Activated T-cell treated with anti-CD3 and anti-CD28 coated beads, Interleukin-2, amount 50 U/mL, for 72 hours (primary cell): ENCODE measurements around the gene SNAPC4. TPM values are rescaled to one million over a fixed set of nuclear protein-coding genes. Genes with fewer than 3 reads are reported as not detected.

Source experiments
- ATAC-seq, 2 donors: fragments of 150-1000 bp; cut with Tn5 transposase; replicated peaks in 1 of 2; 2 replicates each; pipeline ENCODE4 v1.10.0; 2021; ENCODE audit warnings: moderate library complexity in 2 of 2, mild to moderate bottlenecking in 1 of 2
- DNase-seq, 2 donors: peaks; one replicate each; pipeline ENCODE4 v3.0.0; 2021 to 2022; ENCODE audit warnings: mixed read lengths in 1 of 2
- H3K27ac Mint-ChIP-seq: one replicate; pipeline ENCODE4 v1.8.0; 2022; ENCODE audit warnings: mild to moderate bottlenecking, moderate library complexity, mixed read lengths
- H3K27me3 Mint-ChIP-seq: one replicate; pipeline ENCODE4 v1.8.0; 2022; ENCODE audit warnings: low read depth, mixed read lengths
- H3K36me3 Mint-ChIP-seq, 2 donors: one replicate each; pipeline ENCODE4 v1.8.0; 2022; ENCODE audit warnings: mixed read lengths in 2 of 2, mild to moderate bottlenecking in 1 of 2; ENCODE audit not compliant: insufficient read depth in 2 of 2
- H3K4me1 Mint-ChIP-seq: one replicate; pipeline ENCODE4 v1.8.0; 2022; ENCODE audit warnings: low read depth, mixed read lengths
- H3K4me3 Mint-ChIP-seq, 2 donors: one replicate each; pipeline ENCODE4 v1.8.0; 2022; ENCODE audit warnings: mild to moderate bottlenecking in 2 of 2, mixed read lengths in 2 of 2, moderate library complexity in 2 of 2
- H3K9me3 Mint-ChIP-seq, 2 donors: one replicate each; pipeline ENCODE4 v1.8.0; 2022; ENCODE audit warnings: mixed read lengths in 2 of 2
- total RNA-seq, 2 donors: library from RNA; stranded (reverse); gene quantifications; one replicate each; pipeline ENCODE4 v1.2.3, GENCODE V29; 2022

The SNAPC4 gene
- total RNA-seq, 2 donors from 2014 or later, result 10.9 to 14.3 TPM

DNA sequence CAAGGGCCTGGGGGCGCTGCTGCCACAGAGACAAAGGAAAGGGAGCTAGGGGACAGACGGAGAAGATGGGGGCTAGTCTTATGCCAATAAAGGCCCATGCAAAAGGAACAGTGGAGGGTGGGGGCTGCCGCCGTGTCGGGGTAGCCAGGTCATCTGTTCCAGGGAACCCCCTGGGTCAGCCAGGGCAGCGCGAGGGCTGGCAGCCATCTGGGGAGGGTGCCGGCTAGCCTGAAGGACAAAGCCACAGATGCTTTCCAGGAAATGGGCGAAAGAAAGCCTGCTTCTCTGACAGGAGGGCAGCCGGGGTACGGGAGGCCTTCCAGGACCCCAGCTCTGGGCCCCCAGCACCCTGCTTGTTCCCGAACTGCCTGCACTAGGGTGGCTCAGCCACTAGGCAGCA, 24.9 kb downstream of the SNAPC4 start:
- Mint-ChIP-seq H3K4me1 (no peaks in the 10 kb centered on the region), H3K36me3 (no peaks in the 10 kb centered on the region), H3K27ac (no peak overlapping the region), H3K27me3 (no peaks in the 10 kb centered on the region), H3K4me3 (no peak overlapping the region), H3K9me3 (no peaks in the 10 kb centered on the region)
- no peak for DNase-seq
- ATAC-seq, result no peak

DNA sequence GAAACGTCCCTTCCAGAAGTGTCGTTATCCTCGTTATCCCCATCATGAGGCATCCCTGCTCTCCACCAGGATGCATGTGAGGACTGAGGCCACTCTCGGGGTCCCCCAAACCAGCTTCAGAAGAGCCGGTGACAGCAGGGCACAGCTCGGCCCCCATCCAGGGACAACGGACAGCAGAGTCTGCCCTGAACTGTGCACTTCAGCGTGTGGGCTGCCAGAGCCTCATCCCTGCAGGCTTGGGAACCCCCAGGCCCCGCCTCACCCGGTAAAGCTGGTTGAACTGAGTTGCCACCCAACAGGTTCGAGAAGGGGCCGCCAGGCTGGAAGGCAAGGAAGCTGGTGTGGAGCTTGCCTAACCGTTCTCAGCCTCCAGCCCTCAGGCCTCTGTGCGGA, 25.8 kb downstream of the SNAPC4 start:
- no peaks in the 10 kb centered on the region for H3K4me1 Mint-ChIP-seq
- H3K36me3 Mint-ChIP-seq, result no peaks in the 10 kb centered on the region
- no peaks in the 10 kb centered on the region for H3K9me3 Mint-ChIP-seq
- H3K27ac Mint-ChIP-seq, result no peak overlapping the region
- no peak for DNase-seq
- H3K4me3 Mint-ChIP-seq, result no peak overlapping the region
- no peaks in the 10 kb centered on the region for H3K27me3 Mint-ChIP-seq
- no peak for ATAC-seq

DNA sequence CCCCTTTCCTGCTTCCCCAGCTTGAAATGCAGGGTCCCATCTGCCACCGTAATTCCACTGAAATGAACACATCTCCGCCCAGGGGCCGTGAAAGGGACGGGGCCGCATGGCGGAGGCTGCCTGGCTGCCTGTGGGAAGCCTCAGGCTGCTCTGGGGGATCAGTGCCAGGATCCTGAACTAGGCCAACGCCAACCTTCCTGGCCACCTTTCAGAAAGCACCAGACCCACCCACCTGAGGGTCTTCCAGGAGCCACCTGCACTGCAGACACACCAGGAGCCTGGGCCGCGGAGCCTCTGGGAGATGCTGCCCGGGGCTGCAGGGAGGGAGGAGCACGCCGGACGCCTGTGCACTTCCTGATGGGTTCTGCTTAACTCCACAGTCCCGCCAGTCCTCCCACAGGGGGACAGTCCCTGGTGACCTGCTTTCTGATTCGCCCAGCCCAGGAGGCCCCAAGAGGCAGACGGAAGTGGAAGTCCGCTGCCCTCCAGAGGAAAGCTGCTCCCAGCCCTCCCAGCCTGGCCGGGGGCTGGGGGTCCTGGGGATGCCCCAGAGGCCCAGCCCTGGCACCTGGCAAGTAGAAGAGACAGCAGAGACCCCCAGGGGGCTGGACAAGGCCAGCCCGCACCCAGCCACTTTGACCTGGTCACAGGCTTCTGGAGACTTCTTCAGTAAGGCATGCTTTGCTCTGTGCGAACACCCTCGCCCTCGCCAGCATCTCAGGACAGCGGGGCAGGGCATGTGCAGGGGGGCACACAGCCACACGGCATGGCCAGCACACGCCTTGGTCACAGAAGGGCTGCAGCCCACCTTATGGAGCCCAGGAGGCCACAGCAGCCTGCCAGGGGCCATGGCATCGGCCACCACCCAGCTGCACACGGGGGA, 26.4 kb downstream of the SNAPC4 start, which contains the start of gene CARD9:
Gene CARD9, minus strand, starts transcription at position 370 of the 883 bp plus-strand sequence. CDS start 1,591 bp downstream, outside the sequence.
- ATAC-seq, result peak in 1 of 2 donors; percentile 35
- Mint-ChIP-seq H3K27me3 (no peaks in the 10 kb centered on the region), H3K9me3 (no peaks in the 10 kb centered on the region), H3K4me3 (peak within 1 kb of the TSS; percentile 15), H3K4me1 (no peaks in the 10 kb centered on the region), H3K27ac (no peak within 1 kb of the TSS), H3K36me3 (no peaks in the 10 kb centered on the region)
- no peak for DNase-seq

DNA sequence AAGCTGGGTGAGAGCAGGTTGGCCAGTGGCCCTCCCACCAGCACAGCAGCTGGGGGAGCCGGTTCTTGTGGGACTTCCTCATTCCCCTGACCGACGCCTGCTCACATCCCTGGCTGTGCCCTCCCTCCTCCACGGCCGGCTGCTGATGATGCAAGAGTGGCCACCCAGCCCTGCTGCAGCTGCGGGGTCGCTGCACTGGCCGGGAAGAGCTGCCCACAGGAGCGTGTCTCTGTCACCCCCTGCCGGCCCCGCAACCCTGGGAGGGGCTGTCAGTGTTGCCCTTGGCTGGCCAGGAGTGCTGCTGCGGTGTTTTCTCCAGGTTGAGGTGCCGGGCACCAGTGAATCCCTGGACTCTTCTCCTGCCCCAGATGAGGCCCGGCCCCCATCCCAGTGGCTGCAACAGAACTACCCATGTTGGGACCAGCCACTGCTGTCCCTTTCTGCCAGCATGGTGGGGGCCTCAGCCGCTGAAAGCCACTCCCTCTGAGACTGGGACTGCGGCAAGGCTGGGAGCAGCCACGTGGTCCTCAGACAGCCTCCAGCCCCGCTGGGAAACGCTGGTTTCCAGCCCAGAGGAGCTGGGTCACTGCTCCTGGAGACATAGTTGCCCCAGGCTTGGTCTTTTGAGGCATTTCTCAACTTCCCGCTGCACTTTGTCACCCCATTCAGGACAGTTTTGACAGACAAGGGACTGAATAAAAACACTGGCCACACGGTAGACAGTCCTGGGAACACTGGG, 27.2 kb downstream of the SNAPC4 start:
- H3K27ac Mint-ChIP-seq, result no peak overlapping the region
- no peaks in the 10 kb centered on the region for H3K4me1 Mint-ChIP-seq
- DNase-seq, result no peak
- no peak for ATAC-seq
- H3K9me3 Mint-ChIP-seq, result no peaks in the 10 kb centered on the region
- H3K4me3 Mint-ChIP-seq, result peak overlapping the region; percentile 15
- H3K36me3 Mint-ChIP-seq, result no peaks in the 10 kb centered on the region
- no peaks in the 10 kb centered on the region for H3K27me3 Mint-ChIP-seq

DNA sequence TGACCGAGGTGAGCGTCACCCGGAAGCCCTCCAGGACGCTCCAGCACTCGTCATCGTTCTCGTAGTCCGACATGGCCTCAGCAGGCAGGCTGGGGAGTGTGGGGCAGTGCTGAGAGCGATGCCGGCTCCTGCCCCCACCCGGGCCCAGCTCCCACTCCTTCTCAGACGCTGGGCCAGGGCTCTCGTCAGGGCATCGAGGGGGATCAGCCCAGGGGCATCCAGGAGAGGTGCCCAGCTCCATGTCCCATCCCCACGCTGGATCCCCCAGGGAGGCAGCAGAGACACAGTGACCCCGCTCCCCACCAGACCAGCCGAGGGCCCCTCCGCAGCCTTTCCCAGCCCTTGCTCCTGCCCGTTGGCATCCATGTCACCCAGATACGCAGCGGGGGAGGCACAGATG, 28.0 kb downstream of the SNAPC4 start:
- H3K4me3 Mint-ChIP-seq, result no peak overlapping the region
- no peaks in the 10 kb centered on the region for H3K36me3 Mint-ChIP-seq
- H3K9me3 Mint-ChIP-seq, result no peaks in the 10 kb centered on the region
- H3K4me1 Mint-ChIP-seq, result no peaks in the 10 kb centered on the region
- no peaks in the 10 kb centered on the region for H3K27me3 Mint-ChIP-seq
- DNase-seq, result no peak
- no peak overlapping the region for H3K27ac Mint-ChIP-seq
- no peak for ATAC-seq

DNA sequence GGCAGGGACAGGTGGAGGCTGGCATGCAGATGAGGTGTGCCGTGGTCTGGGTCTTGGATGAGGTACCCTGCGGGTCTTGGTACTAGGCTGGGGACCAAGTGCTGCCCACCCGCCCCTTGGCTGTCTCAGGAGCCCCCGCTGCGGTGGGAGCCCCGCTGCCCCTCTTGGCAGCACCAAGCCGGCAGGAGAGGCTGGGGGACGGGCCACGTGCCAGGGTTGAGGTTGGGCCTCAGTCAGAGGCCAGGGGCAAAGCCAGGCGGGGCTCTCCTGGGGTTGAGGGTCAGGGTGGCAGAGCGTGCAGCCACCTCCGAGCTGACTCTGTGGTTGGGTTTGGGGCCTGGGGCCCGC, 28.5 kb downstream of the SNAPC4 start:
- H3K9me3 Mint-ChIP-seq, result no peaks in the 10 kb centered on the region
- no peak overlapping the region for H3K4me3 Mint-ChIP-seq
- H3K27me3 Mint-ChIP-seq, result no peaks in the 10 kb centered on the region
- H3K4me1 Mint-ChIP-seq, result no peaks in the 10 kb centered on the region
- DNase-seq (no peak), ATAC-seq (no peak)
- H3K27ac Mint-ChIP-seq, result no peak overlapping the region
- H3K36me3 Mint-ChIP-seq, result no peaks in the 10 kb centered on the region

DNA sequence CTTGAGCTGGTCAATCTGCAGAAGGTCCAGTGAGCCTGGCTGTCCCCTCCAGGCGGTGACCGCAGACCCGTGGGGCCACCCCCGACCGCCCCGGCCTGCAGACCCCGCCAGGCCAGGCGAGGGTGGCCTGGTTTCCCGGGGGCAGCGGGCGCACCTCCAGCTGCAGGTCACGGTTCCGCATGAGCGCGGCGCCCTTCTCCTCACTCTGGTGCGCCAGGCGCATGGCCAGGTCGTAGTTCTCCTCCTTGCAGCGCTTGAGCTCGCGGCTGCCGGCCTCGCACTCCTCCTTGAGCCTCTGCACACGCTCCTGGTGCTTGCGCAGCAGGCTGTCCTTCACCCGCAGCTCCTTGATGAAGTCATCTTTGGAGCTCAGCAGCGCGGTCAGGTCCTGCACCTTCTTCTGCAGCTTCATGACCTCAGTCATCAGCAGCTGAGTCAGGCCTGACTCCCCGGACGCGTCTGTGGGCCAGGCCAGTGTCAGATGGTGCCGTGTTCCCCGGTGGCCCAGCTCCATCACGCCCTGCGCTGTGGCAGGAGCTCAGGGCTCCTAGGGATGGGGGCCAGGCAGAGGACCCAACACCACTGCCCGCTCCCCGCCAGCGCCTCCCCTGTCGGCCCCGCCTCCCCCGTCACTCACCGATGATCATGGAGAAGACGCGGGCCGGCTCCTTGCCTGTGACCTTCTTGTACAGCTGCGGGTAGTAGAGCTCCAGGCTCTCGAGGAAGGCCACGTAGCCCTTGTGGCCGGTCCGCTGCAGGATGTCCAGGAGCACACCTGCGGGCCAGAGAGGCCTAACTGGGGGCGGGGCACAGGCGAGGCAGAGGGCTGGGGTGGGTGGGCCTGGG, 29.1 kb downstream of the SNAPC4 start:
- Mint-ChIP-seq H3K4me3 (no peak overlapping the region), H3K9me3 (no peaks in the 10 kb centered on the region), H3K4me1 (no peaks in the 10 kb centered on the region), H3K36me3 (no peaks in the 10 kb centered on the region), H3K27me3 (no peaks in the 10 kb centered on the region), H3K27ac (no peak overlapping the region)
- ATAC-seq (no peak), DNase-seq (no peak)

DNA sequence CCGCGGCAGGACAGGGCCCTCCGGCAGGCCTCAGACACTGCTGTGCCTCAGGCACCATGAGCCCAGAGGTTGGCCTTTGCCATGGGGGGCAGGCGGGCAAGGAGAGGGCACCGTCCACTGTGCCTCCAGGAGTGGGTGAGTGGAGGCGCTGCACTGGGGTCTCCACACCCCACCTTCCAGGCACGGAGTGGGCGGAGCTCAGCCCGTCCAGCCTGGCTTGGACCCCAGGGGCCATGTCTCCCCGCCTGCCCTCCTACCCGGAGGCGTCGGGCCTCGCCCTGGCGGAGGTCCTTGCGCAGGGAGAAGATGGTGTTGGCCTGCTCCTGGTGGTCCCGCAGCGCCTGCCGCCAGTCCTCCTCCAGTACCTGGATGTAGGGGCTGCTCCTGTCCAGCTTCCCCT, 29.9 kb downstream of the SNAPC4 start:
- H3K4me3 Mint-ChIP-seq, result no peak overlapping the region
- no peak for DNase-seq

DNA sequence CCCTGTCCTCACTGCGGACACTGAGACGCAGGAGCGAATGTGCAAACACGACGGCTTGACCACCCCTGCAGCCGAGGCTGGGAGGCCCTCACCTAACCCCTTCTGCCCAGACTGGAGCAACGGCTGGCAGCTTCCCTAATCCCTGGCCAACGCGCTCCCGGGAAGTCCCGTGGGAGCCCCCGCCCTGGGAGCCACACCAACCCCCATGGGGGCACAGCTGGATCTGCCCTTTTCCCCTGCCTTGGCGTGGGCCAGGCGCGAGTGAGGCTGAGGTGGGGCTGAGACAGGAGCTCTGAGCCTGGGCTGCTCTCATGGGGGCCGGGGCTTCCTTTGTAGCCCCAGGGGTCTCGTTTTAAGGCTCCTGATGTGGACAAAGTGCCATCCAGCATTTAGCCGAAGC, 31.8 kb downstream of the SNAPC4 start:
- Mint-ChIP-seq H3K9me3 (no peaks in the 10 kb centered on the region), H3K27ac (no peak overlapping the region), H3K36me3 (no peaks in the 10 kb centered on the region), H3K4me1 (no peaks in the 10 kb centered on the region), H3K27me3 (no peaks in the 10 kb centered on the region), H3K4me3 (no peak overlapping the region)
- ATAC-seq (no peak), DNase-seq (no peak)

More for the DNA sequence above, 29.9 kb downstream of the SNAPC4 start:
- H3K27ac Mint-ChIP-seq, result no peak overlapping the region
- no peaks in the 10 kb centered on the region for H3K9me3 Mint-ChIP-seq
- ATAC-seq, result no peak
- no peaks in the 10 kb centered on the region for H3K4me1 Mint-ChIP-seq
- no peaks in the 10 kb centered on the region for H3K27me3 Mint-ChIP-seq
- H3K36me3 Mint-ChIP-seq, result no peaks in the 10 kb centered on the region

DNA sequence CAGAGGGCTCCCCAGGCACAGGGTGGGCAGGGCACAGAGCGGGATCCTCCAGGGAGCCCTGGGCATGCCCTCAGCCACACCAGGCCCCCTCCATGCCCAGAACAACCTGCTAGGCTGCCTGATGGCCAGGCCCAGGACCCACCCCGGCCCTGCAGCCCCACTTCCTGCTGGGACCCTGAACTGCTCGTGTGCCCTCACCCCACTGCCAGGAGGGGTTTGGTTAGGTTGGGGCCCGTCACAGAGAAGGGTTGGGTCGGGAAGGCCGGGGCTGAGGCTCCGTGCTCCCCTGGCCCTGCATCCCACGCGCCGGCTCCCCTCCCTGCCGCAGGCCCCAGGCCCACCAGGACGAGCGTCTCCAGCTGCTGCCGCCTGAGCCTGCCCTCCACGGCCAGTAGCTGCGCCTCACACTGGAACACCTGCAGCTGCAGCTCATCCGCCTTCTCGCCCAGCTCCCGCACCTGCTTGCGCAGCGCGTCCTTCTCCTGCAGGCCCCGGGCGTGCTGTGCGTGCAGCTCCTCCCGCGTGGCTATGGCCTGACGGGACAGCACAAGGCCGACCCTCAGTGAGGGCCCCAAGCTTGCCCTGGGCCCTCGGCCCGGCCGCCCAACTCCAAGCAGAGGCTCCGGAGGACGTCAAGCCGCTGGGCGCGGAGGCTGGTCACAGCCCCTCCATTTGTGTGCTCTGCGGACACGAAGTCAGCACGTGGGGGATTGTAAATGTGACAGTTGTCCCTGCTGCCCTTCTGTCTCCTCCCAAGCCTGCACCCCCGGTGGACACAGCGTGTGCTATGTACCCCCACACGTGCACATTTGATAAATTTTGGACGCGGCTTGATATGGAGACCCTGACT, 32.4 kb downstream of the SNAPC4 start:
- ATAC-seq, result no peak
- H3K27ac Mint-ChIP-seq, result no peak overlapping the region
- H3K4me1 Mint-ChIP-seq, result no peaks in the 10 kb centered on the region
- H3K9me3 Mint-ChIP-seq, result no peaks in the 10 kb centered on the region
- DNase-seq, result no peak
- H3K36me3 Mint-ChIP-seq, result no peaks in the 10 kb centered on the region
- H3K27me3 Mint-ChIP-seq, result no peaks in the 10 kb centered on the region
- H3K4me3 Mint-ChIP-seq, result no peak overlapping the region

DNA sequence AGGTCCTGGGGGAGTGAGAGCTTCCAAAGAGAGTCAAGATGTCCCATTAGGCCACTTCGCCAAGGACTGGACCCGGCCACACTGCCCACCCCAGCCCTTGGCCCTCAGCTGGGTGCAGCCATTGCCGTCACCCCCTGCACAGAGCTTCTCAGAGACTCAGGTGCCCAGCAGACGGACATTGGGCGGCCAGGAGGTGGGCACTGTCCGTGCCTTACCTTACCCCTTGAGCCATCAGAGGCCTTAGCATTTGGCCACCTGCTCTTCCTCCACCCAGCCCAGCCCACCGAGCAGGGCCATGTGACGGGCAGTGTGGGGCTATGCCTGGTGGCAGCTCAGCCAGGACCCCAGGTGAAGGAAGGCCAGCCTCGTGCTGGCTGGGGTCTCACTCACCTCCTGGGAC, 33.1 kb downstream of the SNAPC4 start:
- no peaks in the 10 kb centered on the region for H3K36me3 Mint-ChIP-seq
- no peaks in the 10 kb centered on the region for H3K9me3 Mint-ChIP-seq
- ATAC-seq (no peak), DNase-seq (no peak)
- no peak overlapping the region for H3K4me3 Mint-ChIP-seq
- no peaks in the 10 kb centered on the region for H3K27me3 Mint-ChIP-seq
- H3K4me1 Mint-ChIP-seq, result no peaks in the 10 kb centered on the region
- no peak overlapping the region for H3K27ac Mint-ChIP-seq

DNA sequence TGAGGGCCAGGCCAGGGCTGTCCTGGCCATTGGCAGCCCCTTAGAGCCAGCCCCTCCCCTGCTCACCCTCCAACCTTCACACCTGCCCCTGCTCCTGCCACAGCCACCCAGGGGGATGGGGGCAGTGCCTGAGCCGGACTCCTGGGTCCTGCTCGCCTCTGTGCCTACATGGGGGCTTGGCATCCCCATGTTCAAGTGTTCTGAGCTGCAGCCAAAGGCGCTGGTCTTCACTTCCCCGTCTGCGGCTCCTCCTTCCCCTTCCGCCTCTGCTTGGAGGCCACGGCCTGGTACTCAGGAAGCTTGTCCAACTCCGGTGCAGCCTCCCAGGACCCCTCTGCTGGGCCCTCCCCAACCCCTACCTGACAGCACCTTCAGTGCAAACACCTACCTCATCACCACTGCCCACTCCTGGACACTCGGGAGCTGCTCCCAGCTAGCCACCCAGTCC, 34.2 kb downstream of the SNAPC4 start:
- no peaks in the 10 kb centered on the region for H3K4me1 Mint-ChIP-seq
- no peak for DNase-seq
- H3K4me3 Mint-ChIP-seq, result no peak overlapping the region
- H3K36me3 Mint-ChIP-seq, result no peaks in the 10 kb centered on the region
- no peaks in the 10 kb centered on the region for H3K9me3 Mint-ChIP-seq
- no peaks in the 10 kb centered on the region for H3K27me3 Mint-ChIP-seq
- H3K27ac Mint-ChIP-seq, result no peak overlapping the region
- ATAC-seq, result no peak
